WTC11 (cell line): ENCODE data around the gene BICC1.

Experiments
- CTCF ChIP-seq: fragments of 200-600 bp; IDR thresholded peaks from 2 replicates; pipeline ENCODE4 v1.8.0; 2022; ENCODE audit warnings: antibody characterized with exemption
- JUN ChIP-seq: sonication (generic); formaldehyde crosslinking; IDR thresholded peaks from 2 replicates; pipeline ENCODE4 v1.8.0; 2023; ENCODE audit warnings: mild to moderate bottlenecking, missing genetic modification reagents
- ZNF138 ChIP-seq: sonication (generic); formaldehyde crosslinking; conservative IDR thresholded peaks from 2 replicates; pipeline ENCODE4 v1.8.1; 2022; ENCODE audit warnings: mild to moderate bottlenecking, moderate library complexity, missing genetic modification reagents

GRCh38 chr10:58667658-58668310 lies 155.1 kb downstream of the BICC1 start:
- TF ChIP-seq ZNF138 (CRISPR knock-in tag) (no peak), JUN (no peak), CTCF (no peak)
